22Rv1 (cell line): Measurements from ENCODE around the gene CDK5RAP1.

Experiments used
- ZFX ChIP-seq: fragments of 450-650 bp; IDR thresholded peaks from 2 replicates; pipeline ENCODE4 v1.6.1; 2017; ENCODE audit warnings: antibody characterized with exemption, borderline replicate concordance
- TF ChIP-seq, protein P1 (sequence below): fragments of 450-650 bp; IDR thresholded peaks from 2 replicates; pipeline ENCODE4 v1.5.1; 2017; ENCODE audit warnings: mild to moderate bottlenecking

DNA sequence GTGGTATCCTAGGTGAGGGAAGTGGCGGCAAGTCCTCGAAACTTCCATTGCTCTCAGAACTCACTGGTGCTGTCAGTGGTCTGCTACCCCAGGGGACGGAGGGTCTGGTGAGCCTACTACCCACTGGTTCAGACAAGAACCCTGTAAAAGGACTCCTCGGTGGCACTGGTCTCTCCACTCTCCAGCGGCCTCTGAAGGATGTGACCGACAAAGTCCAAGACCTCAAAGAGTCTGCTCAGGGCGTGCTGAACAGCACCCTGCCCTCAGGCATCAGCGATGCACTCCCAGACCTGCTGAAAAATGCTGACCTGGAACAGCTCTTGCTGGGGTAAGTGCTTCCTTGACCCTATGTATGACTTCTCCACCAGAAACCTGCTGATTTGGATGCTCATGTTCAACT, 51.8 kb downstream of the CDK5RAP1 start:
- TF ChIP-seq, protein P1, sequence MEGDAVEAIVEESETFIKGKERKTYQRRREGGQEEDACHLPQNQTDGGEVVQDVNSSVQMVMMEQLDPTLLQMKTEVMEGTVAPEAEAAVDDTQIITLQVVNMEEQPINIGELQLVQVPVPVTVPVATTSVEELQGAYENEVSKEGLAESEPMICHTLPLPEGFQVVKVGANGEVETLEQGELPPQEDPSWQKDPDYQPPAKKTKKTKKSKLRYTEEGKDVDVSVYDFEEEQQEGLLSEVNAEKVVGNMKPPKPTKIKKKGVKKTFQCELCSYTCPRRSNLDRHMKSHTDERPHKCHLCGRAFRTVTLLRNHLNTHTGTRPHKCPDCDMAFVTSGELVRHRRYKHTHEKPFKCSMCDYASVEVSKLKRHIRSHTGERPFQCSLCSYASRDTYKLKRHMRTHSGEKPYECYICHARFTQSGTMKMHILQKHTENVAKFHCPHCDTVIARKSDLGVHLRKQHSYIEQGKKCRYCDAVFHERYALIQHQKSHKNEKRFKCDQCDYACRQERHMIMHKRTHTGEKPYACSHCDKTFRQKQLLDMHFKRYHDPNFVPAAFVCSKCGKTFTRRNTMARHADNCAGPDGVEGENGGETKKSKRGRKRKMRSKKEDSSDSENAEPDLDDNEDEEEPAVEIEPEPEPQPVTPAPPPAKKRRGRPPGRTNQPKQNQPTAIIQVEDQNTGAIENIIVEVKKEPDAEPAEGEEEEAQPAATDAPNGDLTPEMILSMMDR, result no peak
- no peak for TF ChIP-seq ZFX
